Effector memory CD4-positive, alpha-beta T cell (primary cell): Measurements from ENCODE around the gene STAM.
"Not testable (repeated sequence)": the region's sequence is repeated elsewhere in the genome, so short reads cannot be mapped to it uniquely, and the experiment has no call there.

ENCODE experiments used
- DNase-seq, 3 donors: peaks; one replicate each; pipeline ENCODE4 v3.0.0-alpha.2; 2020
- H3K27ac ChIP-seq: 2 replicates; pipeline ENCODE4 v1.7.0; 2013; ENCODE audit warnings: mild to moderate bottlenecking, low read length, moderate library complexity; ENCODE audit not compliant: insufficient read depth, poor library complexity, severe bottlenecking
- H3K27me3 ChIP-seq: replicated peaks from 2 replicates; pipeline ENCODE4 v1.7.0; 2013; ENCODE audit warnings: mild to moderate bottlenecking, low read length; ENCODE audit not compliant: insufficient read depth, control insufficient read depth, poor library complexity, severe bottlenecking
- H3K36me3 ChIP-seq: 2 replicates; pipeline ENCODE4 v1.7.0; 2013; ENCODE audit warnings: mild to moderate bottlenecking, low read length, moderate library complexity; ENCODE audit not compliant: control insufficient read depth, insufficient read depth
- H3K4me1 ChIP-seq: 2 replicates; pipeline ENCODE4 v1.7.0; 2013; ENCODE audit warnings: low read length, mild to moderate bottlenecking; ENCODE audit not compliant: control insufficient read depth, insufficient read depth, poor library complexity, severe bottlenecking
- H3K4me3 ChIP-seq: 2 replicates; pipeline ENCODE4 v1.7.0; 2013; ENCODE audit warnings: low read length, low read depth, mild to moderate bottlenecking; ENCODE audit not compliant: insufficient read depth, poor library complexity, severe bottlenecking
- H3K9me3 ChIP-seq: 2 replicates; pipeline ENCODE4 v1.7.0; 2013; ENCODE audit warnings: mild to moderate bottlenecking, low read length, moderate library complexity; ENCODE audit not compliant: control insufficient read depth

Gene STAM

GRCh38 chr10:17617031-17617911 lies 26.7 kb upstream of the STAM start, which contains the start of gene HACD1:
HACD1 (minus strand) TSS chr10:17617374; CDS start chr10:17617339, 35 bp downstream.
- Histone ChIP-seq H3K36me3 (no peaks in the 10 kb centered on the region), H3K4me1 (peaks cover 4% of the 10 kb centered on the region), H3K27ac (peak within 1 kb of the TSS; percentile 20), H3K27me3 (no peaks in the 10 kb centered on the region), H3K9me3 (no peaks in the 10 kb centered on the region), H3K4me3 (peak within 1 kb of the TSS; percentile 73)
- peak; percentile 14 to 48 (median 42) for DNase-seq

GRCh38 chr10:17622061-17622460 lies 21.9 kb upstream of the STAM start:
- H3K27me3 ChIP-seq, result no peaks in the 10 kb centered on the region
- DNase-seq, result no peak

GRCh38 chr10:17624996-17625395 lies 19.0 kb upstream of the STAM start:
- H3K9me3 ChIP-seq, result no peaks in the 10 kb centered on the region
- H3K27me3 ChIP-seq, result no peaks in the 10 kb centered on the region
- H3K36me3 ChIP-seq, result no peaks in the 10 kb centered on the region
- H3K4me3 ChIP-seq, result no peak overlapping the region
- DNase-seq, result no peak
- H3K4me1 ChIP-seq, result no peaks in the 10 kb centered on the region
- no peak overlapping the region for H3K27ac ChIP-seq

More at GRCh38 chr10:17622061-17622460, 21.9 kb upstream of the STAM start:
- no peak overlapping the region for H3K27ac ChIP-seq
- H3K4me1 ChIP-seq, result peaks cover 4% of the 10 kb centered on the region
- no peak overlapping the region for H3K4me3 ChIP-seq
- H3K9me3 ChIP-seq, result no peaks in the 10 kb centered on the region
- no peaks in the 10 kb centered on the region for H3K36me3 ChIP-seq

- Histone ChIP-seq H3K27me3 (no peaks in the 10 kb centered on the region), H3K4me3 (no peak overlapping the region), H3K9me3 (no peaks in the 10 kb centered on the region), H3K4me1 (no peaks in the 10 kb centered on the region), H3K36me3 (no peaks in the 10 kb centered on the region), H3K27ac (no peak overlapping the region)
- DNase-seq, result no peak
These were observed 17.3 kb upstream of the STAM start for GRCh38 chr10:17626656-17627055.

- not testable (repeated sequence) for H3K9me3 ChIP-seq, H3K36me3 ChIP-seq, DNase-seq, H3K27me3 ChIP-seq, H3K4me3 ChIP-seq, H3K27ac ChIP-seq, H3K4me1 ChIP-seq
These were observed 11.4 kb upstream of the STAM start for GRCh38 chr10:17632590-17632989.

- no peak for DNase-seq
- no peak overlapping the region for H3K4me3 ChIP-seq
- H3K9me3 ChIP-seq, result no peaks in the 10 kb centered on the region
- H3K27me3 ChIP-seq, result no peaks in the 10 kb centered on the region
- no peaks in the 10 kb centered on the region for H3K4me1 ChIP-seq
- H3K27ac ChIP-seq, result no peak overlapping the region
- H3K36me3 ChIP-seq, result no peaks in the 10 kb centered on the region
These were observed 10.6 kb upstream of the STAM start for GRCh38 chr10:17633353-17633752.

- H3K4me3 ChIP-seq, result no peak overlapping the region
- no peaks in the 10 kb centered on the region for H3K9me3 ChIP-seq
- H3K36me3 ChIP-seq, result no peaks in the 10 kb centered on the region
- peaks cover 3% of the 10 kb centered on the region for H3K4me1 ChIP-seq
- no peaks in the 10 kb centered on the region for H3K27me3 ChIP-seq
- H3K27ac ChIP-seq, result no peak overlapping the region
- DNase-seq, result no peak
These were observed 6.1 kb upstream of the STAM start for GRCh38 chr10:17637869-17638268.

GRCh38 chr10:17640331-17640816 lies 3.6 kb upstream of the STAM start:
- Histone ChIP-seq H3K36me3 (no peaks in the 10 kb centered on the region), H3K4me3 (no peak overlapping the region), H3K9me3 (no peaks in the 10 kb centered on the region), H3K27me3 (no peaks in the 10 kb centered on the region), H3K4me1 (peaks cover 8% of the 10 kb centered on the region), H3K27ac (no peak overlapping the region)
- no peak for DNase-seq

- peak overlapping the region; percentile 96 for H3K27ac ChIP-seq
- no peaks in the 10 kb centered on the region for H3K36me3 ChIP-seq
- no peaks in the 10 kb centered on the region for H3K27me3 ChIP-seq
- DNase-seq, result peak in 1 of 3 donors; percentile 9
- H3K9me3 ChIP-seq, result no peaks in the 10 kb centered on the region
- H3K4me1 ChIP-seq, result peaks cover 20% of the 10 kb centered on the region
- peak overlapping the region; percentile 78 for H3K4me3 ChIP-seq
These were observed 604 bp upstream of the STAM start for GRCh38 chr10:17643339-17643754.

GRCh38 chr10:17644485-17644943 lies 563 bp downstream of the STAM start:
- peak overlapping the region; percentile 78 for H3K4me3 ChIP-seq
- peaks cover 20% of the 10 kb centered on the region for H3K4me1 ChIP-seq
- no peaks in the 10 kb centered on the region for H3K9me3 ChIP-seq
- H3K27ac ChIP-seq, result peak overlapping the region; percentile 96
- H3K36me3 ChIP-seq, result no peaks in the 10 kb centered on the region
- H3K27me3 ChIP-seq, result no peaks in the 10 kb centered on the region
- DNase-seq, result no peak
